H1 (cell line): ENCODE results near the gene GIPC2. TPM values are rescaled to one million over a fixed set of nuclear protein-coding genes. Genes with fewer than 3 reads are reported as not detected.

Experiments used
- CTCF ChIA-PET: fragments of 300-600 bp; sonication (Branson Sonifier 250); formaldehyde crosslinking; loops from one replicate; lab custom pipeline; 2021; ENCODE audit not compliant: partially characterized antibody; lab: Charles Lee
- POLR2A ChIA-PET: fragments of 300-600 bp; sonication (Branson Sonifier 250); formaldehyde crosslinking; loops from one replicate; lab custom pipeline; 2021; ENCODE audit warnings: inconsistent platforms; ENCODE audit not compliant: partially characterized antibody; lab: Charles Lee
- DNase-seq, 2 experiments: peaks; one replicate each; pipeline versions ENCODE4 v3.0.0 to v3.0.0-alpha.2; 2010 to 2022; ENCODE audit warnings: low spot score in 2 of 2, low read depth in 1 of 2, mixed read lengths in 1 of 2
- FAIRE-seq: peaks from 2 replicates; lab custom pipeline; 2011; peaks lifted over from hg19 to GRCh38; lab: Jason Lieb, UNC
- H2AFZ ChIP-seq: 2 replicates; pipeline ENCODE4 v1.8.1; 2012; ENCODE audit warnings: low read length, inconsistent platforms
- H2AK5ac ChIP-seq: 2 replicates; pipeline ENCODE4 v1.6.1; 2013; ENCODE audit warnings: low read depth, low read length
- H2BK120ac ChIP-seq: replicated peaks from 2 replicates; pipeline ENCODE3; 2013; ENCODE audit warnings: low read depth, low read length, inconsistent platforms
- H2BK12ac ChIP-seq: 2 replicates; pipeline ENCODE4 v1.6.1; 2013; ENCODE audit warnings: low read depth, low read length
- H2BK15ac ChIP-seq: 2 replicates; pipeline ENCODE4 v1.6.1; 2013; ENCODE audit warnings: low read length
- H2BK20ac ChIP-seq: 2 replicates; pipeline ENCODE4 v1.6.1; 2013; ENCODE audit warnings: low read length
- H2BK5ac ChIP-seq: 2 replicates; pipeline ENCODE4 v1.6.1; 2013; ENCODE audit warnings: low read depth, low read length
- H3K14ac ChIP-seq: 2 replicates; pipeline ENCODE4 v1.6.1; 2013; ENCODE audit warnings: inconsistent platforms; ENCODE audit not compliant: insufficient read length
- H3K18ac ChIP-seq: 2 replicates; pipeline ENCODE4 v1.6.1; 2013; ENCODE audit warnings: low read length; ENCODE audit errors: extremely low read depth
- H3K23ac ChIP-seq: 2 replicates; pipeline ENCODE4 v1.6.1; 2013; ENCODE audit warnings: inconsistent platforms; ENCODE audit not compliant: insufficient read length
- H3K23me2 ChIP-seq: 2 replicates; pipeline ENCODE4 v1.6.1; 2013; ENCODE audit warnings: low read depth, low read length
- H3K27ac ChIP-seq: 2 replicates; pipeline ENCODE4 v1.6.1; 2011; ENCODE audit warnings: low read depth, low read length, inconsistent platforms
- H3K27me3 ChIP-seq, 4 experiments: replicated peaks in 1 of 4; 1 replicate in 1 of 4; 2 replicates in 3 of 4; pipeline versions ENCODE4 v1.6.1 to v1.8.1; 2011 to 2013; ENCODE audit warnings: low read length in 3 of 4, mild to moderate bottlenecking in 3 of 4, inconsistent platforms in 2 of 4, mixed read lengths in 2 of 4, moderate library complexity in 1 of 4; ENCODE audit not compliant: control insufficient read depth in 3 of 4, insufficient read depth in 3 of 4; ENCODE audit errors: extremely low read depth in 1 of 4
- H3K36me3 ChIP-seq, 4 experiments: 2 replicates each; pipeline versions ENCODE4 v1.6.1 to v1.8.1; 2011 to 2013; ENCODE audit warnings: mild to moderate bottlenecking in 4 of 4, low read length in 3 of 4, moderate library complexity in 2 of 4, control low read depth in 1 of 4, inconsistent platforms in 1 of 4; ENCODE audit not compliant: insufficient read depth in 4 of 4, control insufficient read depth in 2 of 4
- H3K4ac ChIP-seq: replicated peaks from 2 replicates; pipeline ENCODE3; 2013; ENCODE audit warnings: low read length, low read depth, mixed read lengths, inconsistent platforms; ENCODE audit not compliant: insufficient read length
- H3K4me1 ChIP-seq, 4 experiments: replicated peaks in 1 of 4; 1 replicate in 1 of 4; 2 replicates in 3 of 4; pipeline versions ENCODE4 v1.6.1 to v1.8.1; 2011 to 2013; ENCODE audit warnings: low read length in 3 of 4, inconsistent platforms in 2 of 4, mixed read lengths in 1 of 4; ENCODE audit not compliant: insufficient read depth in 4 of 4, control insufficient read depth in 3 of 4
- H3K4me2 ChIP-seq, 2 experiments: 2 replicates each; pipeline versions ENCODE4 v1.6.1 to v1.8.1; 2011 to 2013; ENCODE audit warnings: low read depth in 2 of 2, low read length in 2 of 2, control low read depth in 1 of 2, inconsistent platforms in 1 of 2, mild to moderate bottlenecking in 1 of 2; ENCODE audit not compliant: insufficient read depth in 1 of 2
- H3K4me3 ChIP-seq, 4 experiments: fragments of 200-600, 300-600 bp in 1 of 4; sonication (generic), shearing (Covaris generic), sonication (Bioruptor Twin) in 1 of 4; 2 replicates each; pipeline versions ENCODE4 v1.5.1 to v1.8.1; 2011 to 2016; ENCODE audit warnings: low read length in 4 of 4, low read depth in 3 of 4, control low read depth in 2 of 4, inconsistent platforms in 2 of 4, mild to moderate bottlenecking in 2 of 4, mixed read lengths in 1 of 4, moderate library complexity in 1 of 4; ENCODE audit not compliant: insufficient read depth in 2 of 4; ENCODE audit errors: extremely low read depth in 1 of 4
- H3K56ac ChIP-seq: replicated peaks from 2 replicates; pipeline ENCODE3; 2013; ENCODE audit warnings: low read depth, mild to moderate bottlenecking, mixed read lengths, low read length, inconsistent platforms; ENCODE audit not compliant: insufficient read length
- H3K79me1 ChIP-seq: 2 replicates; pipeline ENCODE4 v1.6.1; 2013; ENCODE audit warnings: low read depth, low read length, control low read depth
- H3K79me2 ChIP-seq, 2 experiments: 2 replicates each; pipeline versions ENCODE4 v1.6.1 to v1.8.1; 2012 to 2013; ENCODE audit warnings: low read length in 2 of 2, mild to moderate bottlenecking in 2 of 2, inconsistent platforms in 1 of 2; ENCODE audit not compliant: insufficient read depth in 2 of 2, control insufficient read depth in 1 of 2
- H3K9ac ChIP-seq, 4 experiments: replicated peaks in 1 of 4; 1 replicate in 1 of 4; 2 replicates in 3 of 4; pipeline versions ENCODE4 v1.6.1 to v1.8.1; 2011 to 2013; ENCODE audit warnings: low read depth in 3 of 4, low read length in 3 of 4, control low read depth in 2 of 4, mild to moderate bottlenecking in 2 of 4, moderate library complexity in 2 of 4, inconsistent platforms in 1 of 4; ENCODE audit errors: extremely low read depth in 1 of 4
- H3K9me3 ChIP-seq, 2 experiments: 2 replicates each; pipeline versions ENCODE4 v1.6.1 to v1.8.1; 2012 to 2013; ENCODE audit warnings: mild to moderate bottlenecking in 2 of 2, moderate library complexity in 2 of 2, control low read depth in 1 of 2, inconsistent platforms in 1 of 2, low read depth in 1 of 2, low read length in 1 of 2, mixed read lengths in 1 of 2; ENCODE audit not compliant: insufficient read depth in 2 of 2
- H4K20me1 ChIP-seq, 2 experiments: replicated peaks in 1 of 2; 2 replicates each; pipeline versions ENCODE3 to v1.8.1; 2011 to 2013; ENCODE audit warnings: inconsistent platforms in 2 of 2, low read length in 2 of 2, mild to moderate bottlenecking in 1 of 2; ENCODE audit not compliant: insufficient read depth in 2 of 2, control insufficient read depth in 1 of 2
- H4K5ac ChIP-seq: 2 replicates; pipeline ENCODE4 v1.6.1; 2013; ENCODE audit warnings: low read length, low read depth, mixed read lengths, inconsistent platforms; ENCODE audit not compliant: insufficient read length
- H4K8ac ChIP-seq: 2 replicates; pipeline ENCODE4 v1.8.0; 2013; ENCODE audit warnings: mild to moderate bottlenecking, moderate library complexity, low read length, inconsistent platforms; ENCODE audit not compliant: insufficient read depth; ENCODE audit errors: extremely low read depth
- H4K91ac ChIP-seq: replicated peaks from 2 replicates; pipeline ENCODE3; 2013; ENCODE audit warnings: low read length, mixed read lengths, inconsistent platforms; ENCODE audit not compliant: insufficient read length
- BRCA1 ChIP-seq: IDR thresholded peaks from 2 replicates; pipeline ENCODE4 v1.6.1; 2012; ENCODE audit warnings: low read depth, low read length, improper control_type of control experiment
- CHD1 ChIP-seq: IDR thresholded peaks from 2 replicates; pipeline ENCODE4 v1.6.1; 2012; ENCODE audit warnings: low read depth, low read length, improper control_type of control experiment
- CREB1 ChIP-seq: IDR thresholded peaks from 2 replicates; pipeline ENCODE4 v1.6.1; 2012; ENCODE audit warnings: inconsistent platforms
- EP300 ChIP-seq, 2 experiments: IDR thresholded peaks; 1 replicate in 1 of 2; 2 replicates in 1 of 2; pipeline ENCODE4 v1.6.1; 2011 to 2012; ENCODE audit warnings: low read depth in 2 of 2, low read length in 2 of 2, mild to moderate bottlenecking in 2 of 2, borderline replicate concordance in 1 of 2, inconsistent platforms in 1 of 2, moderate library complexity in 1 of 2
- SP1 ChIP-seq: IDR thresholded peaks from 2 replicates; pipeline ENCODE4 v1.6.1; 2011; ENCODE audit warnings: low read depth, low read length
- SUZ12 ChIP-seq: fragments of 200-600 bp; sonication (generic); IDR thresholded peaks from 2 replicates; pipeline ENCODE4 v1.6.1; 2012; ENCODE audit warnings: mild to moderate bottlenecking, inconsistent platforms, low read length, moderate library complexity, mixed read lengths
- WGBS, 2 experiments: shearing (Covaris generic) in 1 of 2; methylation state at CpG; one replicate each; pipeline versions ENCODE4 v1.1.6 to v1.1.7; 2013 to 2015; ENCODE audit warnings: low lambda C conversion rate in 2 of 2, mixed read lengths in 2 of 2, inconsistent platforms in 1 of 2, low coverage in 1 of 2, missing lambda C conversion rate in 1 of 2; ENCODE audit not compliant: insufficient replicate concordance in 2 of 2, insufficient coverage in 1 of 2, insufficient read length in 1 of 2; ENCODE audit errors: extremely low coverage in 1 of 2, missing lambda C conversion rate in 1 of 2; 5-methylcytosine and 5-hydroxymethylcytosine counted together
- polyA plus RNA-seq, 7 experiments: library from polyadenylated mRNA; depleted of rRNA in 3 of 7; stranded (reverse) in 5 of 7; unstranded in 2 of 7; fragments of >200 nt in 5 of 7; fragments of 200-250 nt in 2 of 7; gene quantifications; 1 replicate in 5 of 7; 2 replicates in 1 of 7; 4 replicates in 1 of 7; pipeline versions ENCODE4 v1.2.1 to v1.2.3, GENCODE V29; 2011 to 2013; ENCODE audit warnings: missing spikeins in 2 of 7, mixed read lengths in 2 of 7
- total RNA-seq: library from RNA; stranded (reverse); fragmentation: NEBNext Ultra II Directional; extraction: Animal tissue kit (Norgen Biotek cat#: 25700); gene quantifications from 2 replicates; pipeline ENCODE4 v1.2.1, GENCODE V29; 2021

GIPC2 gene
- total and polyA plus RNA-seq, 2 of the 8 experiments (the other 6 are each of a cell fraction or from before 2014, with no cell fraction given) = 0.29 to 0.69 TPM

GRCh38 chr1:78052685-78053405, 7.1 kb downstream of the GIPC2 start:
- DNase-seq (no peak), FAIRE-seq (no peak)
- Histone ChIP-seq H3K14ac (no peak overlapping the region), H2AK5ac (no peak overlapping the region), H3K18ac (no peak overlapping the region), H2BK20ac (no peak overlapping the region), H3K27me3 (no peaks in the 10 kb centered on the region; a peak in 1 of 7 replicates), H3K27ac (no peak overlapping the region), H3K4ac (no peak overlapping the region), H3K9ac (no peak overlapping the region; a peak in 1 of 7 replicates), H4K91ac (no peak overlapping the region), H3K36me3 (no peaks in the 10 kb centered on the region), H3K23ac (no peak overlapping the region), H2BK120ac (no peak overlapping the region), H3K4me1 (peaks cover 0 to 4% (median 0%) of the 10 kb centered on the region in 4 experiments; a peak in 1 of 7 replicates), H2BK5ac (no peak overlapping the region), H3K23me2 (no peaks in the 10 kb centered on the region), H3K79me2 (no peaks in the 10 kb centered on the region), H3K79me1 (no peaks in the 10 kb centered on the region), H2BK15ac (no peak overlapping the region), H4K8ac (no peak overlapping the region), H3K4me2 (no peak overlapping the region), H2BK12ac (no peak overlapping the region), H3K56ac (no peak overlapping the region), H2AFZ (no peak overlapping the region), H4K20me1 (no peaks in the 10 kb centered on the region), H3K9me3 (no peaks in the 10 kb centered on the region), H3K4me3 (no peak overlapping the region), H4K5ac (no peak overlapping the region)
- ChIA-PET CTCF (interaction anchor here (1.1 to 1.2 kb wide), 2 partner anchors 9 to 62 kb away, joined by 3 to 4 read pairs; no protein-coding TSS in a partner anchor), POLR2A (interaction anchor here (1.4 kb wide), 1 partner anchor 72 kb away, joined by 3 read pairs; no protein-coding TSS in a partner anchor)
- WGBS, 2 experiments = 91% methylated on average over 2 of the region's 2 CpGs; no CpG with 5 or more reads in 1 of the 2 experiments
- TF ChIP-seq SUZ12 (no peak), SP1 (no peak), CHD1 (no peak), CREB1 (no peak), BRCA1 (no peak), EP300 (IDR thresholded peaks at IDR 0.05; ENCODE audit: borderline replicate concordance in 1 of 2, low read depth in 2 of 2, low read length in 2 of 2) (no peak)
